DMS153 (cell line): ENCODE data around the gene TRIM49C.
"Not testable (repeated sequence)": the region's sequence is repeated elsewhere in the genome, so short reads cannot be mapped to it uniquely, and the experiment has no call there.

Experiments
- DNase-seq: peaks from one replicate; lab custom pipeline; 2025; lab: John Stamatoyannopoulos, UW

Gene TRIM49C

DNA sequence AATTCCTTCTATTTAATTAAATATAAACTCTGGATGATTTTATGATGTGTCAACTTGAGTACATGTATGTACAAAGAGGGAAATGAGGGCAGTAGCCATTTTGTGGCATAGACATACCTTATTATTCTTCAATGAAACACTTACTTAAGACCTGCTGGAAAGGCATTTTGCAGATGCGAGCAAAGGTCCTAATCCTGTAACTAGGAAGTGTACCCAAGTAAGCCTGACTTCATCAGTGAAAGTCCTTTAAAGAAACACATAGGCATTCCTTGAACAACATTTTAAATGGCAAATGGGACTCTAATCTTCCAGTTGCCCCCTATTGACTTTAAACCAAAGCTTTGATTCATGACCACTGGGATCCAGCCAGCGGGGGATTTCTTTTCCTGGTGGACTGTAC is at the start of gene TRIM49C:
TSS of gene TRIM49C (plus strand) at position 301 of the 400 bp plus-strand sequence. CDS start 4,106 bp downstream, outside the sequence.
- not testable (repeated sequence) for DNase-seq

- DNase-seq, result not testable (repeated sequence)
Measured at GRCh38 chr11:90024184-90024583, 6.7 kb upstream of the TRIM49C start.

- not testable (repeated sequence) for DNase-seq
Measured at GRCh38 chr11:90051591-90052209, 20.8 kb downstream of the TRIM49C start.

- DNase-seq, result not testable (repeated sequence)
Measured at GRCh38 chr11:90052311-90052710, 21.4 kb downstream of the TRIM49C start.

- not testable (repeated sequence) for DNase-seq
Measured at GRCh38 chr11:90053545-90053944, 22.6 kb downstream of the TRIM49C start.

DNA sequence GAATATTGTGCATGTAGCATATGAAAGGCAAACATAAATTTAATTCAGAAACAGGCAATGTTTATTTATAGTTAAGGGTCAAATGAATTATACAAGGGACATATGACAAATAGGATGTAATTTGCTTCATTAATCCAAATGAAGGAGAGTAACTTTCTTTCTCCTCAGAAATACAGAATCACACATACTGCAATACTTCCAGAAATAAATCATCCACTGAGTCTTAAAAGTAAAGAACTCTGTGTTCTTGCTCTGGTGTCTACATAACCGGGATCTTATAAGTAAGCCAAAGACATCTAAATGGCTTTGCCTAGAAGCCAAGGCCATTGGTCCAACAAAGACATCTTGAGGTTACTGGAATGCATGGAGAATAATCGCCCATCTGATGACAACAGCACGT is 54.7 kb downstream of the TRIM49C start, which contains the start of gene UBTFL1:
TSS of gene UBTFL1 (plus strand) at position 301 of the 400 bp plus-strand sequence. CDS start at position 301, 0 bp downstream.
- DNase-seq, result not testable (repeated sequence)

DNA sequence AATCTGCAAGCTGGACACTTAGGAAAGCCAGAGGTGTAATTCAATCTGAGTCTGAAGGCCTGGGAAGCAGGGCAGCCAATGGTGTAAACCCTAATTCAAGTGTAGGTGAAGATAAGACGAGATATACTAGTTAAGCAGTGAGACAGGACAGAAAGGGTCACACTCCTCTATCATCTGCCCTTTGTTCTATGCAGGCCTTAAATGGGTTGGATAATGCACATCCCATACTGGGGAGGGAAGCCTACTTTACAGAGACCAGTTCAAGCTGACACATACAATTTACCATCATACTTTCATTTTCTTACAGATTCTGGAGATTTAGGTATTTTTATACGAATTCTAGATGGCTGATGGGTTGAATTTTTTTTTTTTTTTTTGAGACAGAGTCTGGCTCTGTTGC is 57.8 kb downstream of the TRIM49C start:
- not testable (repeated sequence) for DNase-seq
